HEK293 (cell line): ENCODE data around the gene APOBEC3F.

ENCODE experiments used
- CTCF ChIP-seq: fragments of 450-650 bp; formaldehyde crosslinking; IDR thresholded peaks from 2 replicates; pipeline ENCODE4 v1.5.1; 2016; ENCODE audit warnings: missing biosample characterization, missing genetic modification characterization
- MZF1 ChIP-seq: fragments of 450-650 bp; formaldehyde crosslinking; IDR thresholded peaks from 2 replicates; pipeline ENCODE4 v1.5.1; 2017; ENCODE audit warnings: missing biosample characterization, missing genetic modification characterization, borderline replicate concordance
- SCRT2 ChIP-seq: fragments of 450-650 bp; formaldehyde crosslinking; IDR thresholded peaks from 2 replicates; pipeline ENCODE4 v1.5.1; 2016; ENCODE audit warnings: missing biosample characterization, missing genetic modification characterization
- ZNF510 ChIP-seq: fragments of 450-650 bp; formaldehyde crosslinking; IDR thresholded peaks from 2 replicates; pipeline ENCODE4 v1.5.1; 2018; ENCODE audit warnings: mild to moderate bottlenecking, missing genetic modification characterization, missing biosample characterization; ENCODE audit not compliant: insufficient replicate concordance
- ZNF549 ChIP-seq: fragments of 450-650 bp; IDR thresholded peaks from 2 replicates; pipeline ENCODE4 v1.5.1; 2018; ENCODE audit warnings: missing biosample characterization, missing genetic modification characterization, mild to moderate bottlenecking, inconsistent platforms, moderate library complexity
- ZNF596 ChIP-seq: fragments of 450-650 bp; IDR thresholded peaks from 2 replicates; pipeline ENCODE4 v1.5.0; 2018; ENCODE audit warnings: missing biosample characterization, mild to moderate bottlenecking, missing genetic modification characterization, moderate library complexity
- ZNF677 ChIP-seq: fragments of 450-650 bp; IDR thresholded peaks from 2 replicates; pipeline ENCODE4 v1.5.0; 2018; ENCODE audit warnings: missing biosample characterization, mild to moderate bottlenecking, missing genetic modification characterization, moderate library complexity
- TF ChIP-seq, protein P1 (sequence below): fragments of 450-650 bp; formaldehyde crosslinking; IDR thresholded peaks from 2 replicates; pipeline ENCODE4 v1.5.1; 2016; ENCODE audit warnings: missing biosample characterization, missing genetic modification characterization

GRCh38 chr22:39017596-39018365 is 22.9 kb upstream of the APOBEC3F start:
- TF ChIP-seq ZNF510 (tag by site-specific recombination): no peak
- no peak for TF ChIP-seq ZNF596 (tag by site-specific recombination)
- TF ChIP-seq, protein P1, sequence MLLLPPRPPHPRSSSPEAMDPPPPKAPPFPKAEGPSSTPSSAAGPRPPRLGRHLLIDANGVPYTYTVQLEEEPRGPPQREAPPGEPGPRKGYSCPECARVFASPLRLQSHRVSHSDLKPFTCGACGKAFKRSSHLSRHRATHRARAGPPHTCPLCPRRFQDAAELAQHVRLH: no peak
- TF ChIP-seq SCRT2 (tag by site-specific recombination): no peak
- no peak for TF ChIP-seq CTCF (tag by site-specific recombination)
- TF ChIP-seq MZF1 (tag by site-specific recombination): no peak
- TF ChIP-seq ZNF677: no peak
- TF ChIP-seq ZNF549 (tag by site-specific recombination): no peak
